22Rv1 (cell line): Measurements from ENCODE around the gene DENND2A.
"Not testable (repeated sequence)": the region's sequence is repeated elsewhere in the genome, so short reads cannot be mapped to it uniquely, and the experiment has no call there.

Experiments
- H3K27ac ChIP-seq: fragments of 450-650 bp; 2 replicates; pipeline ENCODE4 v1.5.1; 2017
- CTCF ChIP-seq: fragments of 450-650 bp; IDR thresholded peaks from 2 replicates; pipeline ENCODE4 v1.5.1; 2017; ENCODE audit warnings: mild to moderate bottlenecking
- ZFX ChIP-seq: fragments of 450-650 bp; IDR thresholded peaks from 2 replicates; pipeline ENCODE4 v1.6.1; 2017; ENCODE audit warnings: antibody characterized with exemption, borderline replicate concordance

Gene DENND2A

DNA sequence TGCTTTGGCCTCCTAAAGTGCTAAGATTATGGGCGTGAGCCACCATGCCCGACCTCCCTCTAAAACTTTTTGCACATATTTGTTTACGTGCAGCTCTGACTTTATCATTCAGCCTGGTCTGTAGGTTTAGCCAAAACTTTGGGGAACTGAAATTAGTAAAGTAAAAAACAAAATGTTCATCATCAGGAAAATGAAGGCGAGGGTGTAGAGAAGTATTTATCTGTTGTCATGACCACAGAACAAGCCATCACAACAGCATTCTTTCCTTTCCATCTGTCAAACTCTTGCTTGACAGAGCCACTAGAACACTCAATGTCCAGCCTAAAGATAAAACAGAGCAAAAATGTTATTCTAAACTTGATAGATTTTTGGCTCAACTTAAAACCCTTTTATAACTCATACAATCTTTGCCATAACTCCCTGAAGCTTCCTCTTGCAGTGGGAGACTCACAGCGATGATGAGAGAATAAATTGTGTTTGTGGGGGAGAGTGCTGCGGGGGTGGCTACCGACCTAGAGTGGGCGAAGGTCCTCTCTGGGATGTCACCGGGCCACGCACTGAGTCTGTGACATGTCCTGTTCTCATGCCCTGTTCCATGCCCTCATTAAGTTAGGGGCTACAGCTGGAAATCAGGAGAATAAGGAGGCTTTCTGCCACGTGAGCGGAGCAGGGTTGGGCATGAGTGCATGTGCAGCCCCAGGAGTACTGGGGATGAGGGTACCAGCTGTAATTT, 102.7 kb downstream of the DENND2A start:
- H3K27ac ChIP-seq: no peak overlapping the region
- TF ChIP-seq CTCF (no peak), ZFX (no peak)

GRCh38 chr7:140534743-140535142, 105.9 kb downstream of the DENND2A start:
- H3K27ac ChIP-seq: no peak overlapping the region
- TF ChIP-seq ZFX (no peak), CTCF (no peak)

- no peak overlapping the region for H3K27ac ChIP-seq
- no peak for TF ChIP-seq CTCF
- TF ChIP-seq ZFX: no peak
These were observed 107.2 kb downstream of the DENND2A start for GRCh38 chr7:140533394-140533872.

GRCh38 chr7:140529428-140529827, 111.2 kb downstream of the DENND2A start:
- H3K27ac ChIP-seq: not testable (repeated sequence)

DNA sequence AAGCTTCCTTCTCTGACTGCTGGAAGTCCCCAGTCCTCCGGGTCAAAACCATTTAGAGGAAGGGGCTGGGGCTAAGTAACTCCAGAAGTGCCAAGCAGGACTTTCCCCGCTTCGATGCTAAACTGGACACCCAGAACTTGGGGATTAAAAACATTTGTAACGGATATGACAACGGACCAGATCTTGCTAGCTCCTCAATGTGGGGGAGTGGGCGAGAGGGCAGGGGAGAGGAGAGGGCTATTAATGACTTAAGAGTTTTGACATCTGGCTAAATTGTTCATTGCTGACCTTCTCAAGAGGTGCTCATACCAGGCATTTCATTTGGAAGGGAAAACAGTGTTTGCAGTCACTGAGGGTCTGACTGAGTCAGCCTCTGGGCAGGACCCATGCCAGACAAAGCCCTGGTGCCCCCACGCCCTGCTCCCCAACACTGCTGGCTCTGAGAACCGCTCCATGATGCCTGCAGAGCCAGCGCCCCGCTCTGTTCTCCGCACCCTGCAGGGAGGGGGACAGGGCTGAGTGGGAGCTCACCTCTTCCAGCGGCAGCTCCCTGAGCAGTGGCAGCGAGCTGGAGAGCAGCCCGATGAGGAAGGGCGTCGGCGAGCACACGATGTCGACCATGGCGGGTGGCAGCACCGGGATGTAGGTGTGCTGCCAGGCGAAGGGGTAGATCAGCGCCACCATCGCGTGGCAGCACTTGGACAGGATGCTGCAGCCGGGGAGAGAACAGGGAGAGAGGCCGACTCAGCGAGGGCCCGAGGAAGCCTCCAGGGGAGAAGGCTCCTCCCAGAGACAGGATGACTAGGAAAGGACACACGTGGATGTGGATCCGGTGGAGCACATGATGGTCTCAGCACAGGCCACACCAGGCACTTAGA, 113.6 kb downstream of the DENND2A start:
- no peak overlapping the region for H3K27ac ChIP-seq
- TF ChIP-seq CTCF (no peak), ZFX (no peak)

- TF ChIP-seq CTCF (no peak), ZFX (no peak)
- no peak overlapping the region for H3K27ac ChIP-seq
These were observed 114.4 kb downstream of the DENND2A start for GRCh38 chr7:140526214-140526613.

DNA sequence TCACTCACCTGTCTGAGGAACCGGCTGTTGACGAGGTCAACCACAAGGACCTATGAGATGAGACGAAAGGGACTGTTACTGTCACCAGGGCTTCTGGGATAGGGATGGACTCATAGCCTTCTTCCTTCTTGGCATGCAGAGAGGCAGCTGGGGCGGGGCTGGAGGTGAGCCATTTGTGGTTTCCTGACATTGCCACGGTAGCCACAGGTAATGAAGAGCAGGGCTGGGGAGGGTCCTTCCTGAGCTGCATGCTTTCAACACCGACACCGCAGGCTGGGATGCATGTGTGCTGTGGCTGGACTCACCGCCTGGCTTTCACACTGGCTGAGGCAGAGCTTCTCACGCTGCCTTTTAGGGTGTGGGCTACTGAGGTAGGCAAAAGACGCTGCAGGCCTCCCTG, 114.9 kb downstream of the DENND2A start:
- no peak overlapping the region for H3K27ac ChIP-seq
- TF ChIP-seq ZFX: no peak
- TF ChIP-seq CTCF: no peak
